ENCODE data around the gene KRTAP10-2.
"Not testable (repeated sequence)": the region's sequence is repeated elsewhere in the genome, so short reads cannot be mapped to it uniquely, and the experiment has no call there.

Gene KRTAP10-2

DNA sequence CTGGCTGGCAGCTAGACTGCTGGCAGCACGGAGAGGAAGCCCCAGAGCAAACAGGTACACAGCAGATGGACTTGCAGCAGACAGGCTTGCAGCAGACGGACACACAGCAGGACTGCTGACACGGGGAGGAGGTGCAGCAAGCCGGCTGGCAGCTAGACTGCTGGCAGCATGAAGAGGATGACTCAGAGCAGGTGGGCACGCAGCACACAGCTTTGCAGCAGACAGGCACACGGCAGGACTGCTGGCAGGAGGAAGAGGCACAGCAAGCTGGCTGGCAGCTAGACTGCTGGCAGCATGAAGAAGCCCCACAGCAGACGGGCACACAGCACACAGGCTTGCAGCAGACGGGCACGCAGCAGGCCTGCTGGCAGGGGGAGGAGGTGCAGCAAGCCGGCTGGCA is 498 bp downstream of the KRTAP10-2 start:
- no peak overlapping the region for H3K4me3 Mint-ChIP-seq
- H3K9me3 Mint-ChIP-seq, result peaks cover 13% of the 10 kb centered on the region
- peaks cover 34% of the 10 kb centered on the region for H3K4me1 Mint-ChIP-seq
- H3K27me3 Mint-ChIP-seq (ENCODE audit: low read depth), result peaks cover 20% of the 10 kb centered on the region
- H3K27ac Mint-ChIP-seq, result peak overlapping the region in 1 of 3 experiments; percentile 66
- peaks cover 10% of the 10 kb centered on the region for H3K36me3 Mint-ChIP-seq (ENCODE audit: low read depth)
- no peak for TF ChIP-seq CTCF (IDR thresholded peaks at IDR 0.05; ENCODE audit: unreplicated experiment in 3 of 3)

DNA sequence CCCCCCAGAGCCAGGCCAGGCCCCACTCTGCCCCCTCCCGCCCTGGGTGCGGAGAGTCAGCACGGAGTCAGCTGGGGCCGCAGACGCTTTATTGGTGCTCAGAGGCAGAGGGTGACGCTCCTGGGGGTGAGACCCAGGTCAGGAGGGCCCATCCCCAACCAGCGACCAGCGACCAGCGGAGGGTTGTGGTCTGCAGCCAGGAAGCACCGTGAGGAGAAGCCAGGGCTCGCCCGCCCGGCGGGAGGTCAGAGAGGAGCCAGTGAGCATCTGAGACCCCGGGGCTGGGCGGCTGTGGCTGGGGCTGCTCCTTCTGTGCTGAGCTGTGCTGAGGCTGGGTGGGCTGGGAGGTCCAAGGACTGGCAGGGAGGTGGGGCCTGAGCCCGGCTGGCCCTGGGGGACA is 1.0 kb downstream of the KRTAP10-2 start:
- not testable (repeated sequence) for H3K4me3 Mint-ChIP-seq, H3K27ac Mint-ChIP-seq

GRCh38 chr21:44549525-44550211 is 1.6 kb downstream of the KRTAP10-2 start:
- Mint-ChIP-seq H3K36me3 (ENCODE audit: low read depth) (peaks cover 10% of the 10 kb centered on the region), H3K27me3 (ENCODE audit: low read depth) (peaks cover 18% of the 10 kb centered on the region), H3K4me1 (peaks cover 29% of the 10 kb centered on the region), H3K4me3 (no peak overlapping the region), H3K9me3 (peaks cover 17% of the 10 kb centered on the region), H3K27ac (peak overlapping the region; percentile 60 to 65 (median 60))
- TF ChIP-seq CTCF (IDR thresholded peaks at IDR 0.05; ENCODE audit: unreplicated experiment in 3 of 3), result no peak

More for the DNA sequence above, 1.0 kb downstream of the KRTAP10-2 start:
- Mint-ChIP-seq H3K27me3 (ENCODE audit: low read depth) (peaks cover 18% of the 10 kb centered on the region), H3K4me1 (peaks cover 34% of the 10 kb centered on the region), H3K9me3 (peaks cover 17% of the 10 kb centered on the region), H3K36me3 (ENCODE audit: low read depth) (peaks cover 10% of the 10 kb centered on the region)

DNA sequence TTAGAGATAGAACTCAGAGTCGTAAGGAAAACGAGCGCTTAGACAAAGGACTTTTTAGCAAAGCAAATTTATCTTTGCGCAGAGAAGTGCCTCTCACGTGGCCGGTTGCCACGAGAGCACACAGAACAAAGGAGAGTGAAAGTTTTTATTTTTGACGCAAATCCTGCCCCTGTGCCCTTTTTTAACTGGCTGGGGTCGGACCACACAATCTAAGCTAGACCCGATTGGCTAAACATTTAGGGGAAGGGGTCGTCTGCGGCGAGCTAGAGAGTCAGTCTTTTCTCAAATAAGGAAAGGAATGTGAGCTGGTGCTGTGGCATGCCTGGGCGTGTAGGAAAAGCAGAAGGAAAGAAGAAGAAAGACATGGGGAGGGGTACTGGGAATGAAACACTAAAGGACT is 2.4 kb downstream of the KRTAP10-2 start:
- TF ChIP-seq CTCF (IDR thresholded peaks at IDR 0.05; ENCODE audit: unreplicated experiment in 3 of 3), result no peak
- Mint-ChIP-seq H3K27me3 (ENCODE audit: low read depth) (peaks cover 18% of the 10 kb centered on the region), H3K4me1 (peaks cover 23% of the 10 kb centered on the region), H3K9me3 (peaks cover 17% of the 10 kb centered on the region), H3K4me3 (no peak overlapping the region), H3K36me3 (ENCODE audit: low read depth) (peaks cover 10% of the 10 kb centered on the region), H3K27ac (peak overlapping the region; percentile 60 to 65 (median 60))

GRCh38 chr21:44548381-44548780 is 2.9 kb downstream of the KRTAP10-2 start:
- H3K4me3 Mint-ChIP-seq, result no peak overlapping the region
- peaks cover 17% of the 10 kb centered on the region for H3K9me3 Mint-ChIP-seq
- H3K4me1 Mint-ChIP-seq, result peaks cover 23% of the 10 kb centered on the region
- TF ChIP-seq CTCF (IDR thresholded peaks at IDR 0.05; ENCODE audit: unreplicated experiment in 3 of 3), result no peak
- peak overlapping the region in 1 of 3 experiments; percentile 60 for H3K27ac Mint-ChIP-seq
- H3K36me3 Mint-ChIP-seq (ENCODE audit: low read depth), result peaks cover 10% of the 10 kb centered on the region
- peaks cover 18% of the 10 kb centered on the region for H3K27me3 Mint-ChIP-seq (ENCODE audit: low read depth)

DNA sequence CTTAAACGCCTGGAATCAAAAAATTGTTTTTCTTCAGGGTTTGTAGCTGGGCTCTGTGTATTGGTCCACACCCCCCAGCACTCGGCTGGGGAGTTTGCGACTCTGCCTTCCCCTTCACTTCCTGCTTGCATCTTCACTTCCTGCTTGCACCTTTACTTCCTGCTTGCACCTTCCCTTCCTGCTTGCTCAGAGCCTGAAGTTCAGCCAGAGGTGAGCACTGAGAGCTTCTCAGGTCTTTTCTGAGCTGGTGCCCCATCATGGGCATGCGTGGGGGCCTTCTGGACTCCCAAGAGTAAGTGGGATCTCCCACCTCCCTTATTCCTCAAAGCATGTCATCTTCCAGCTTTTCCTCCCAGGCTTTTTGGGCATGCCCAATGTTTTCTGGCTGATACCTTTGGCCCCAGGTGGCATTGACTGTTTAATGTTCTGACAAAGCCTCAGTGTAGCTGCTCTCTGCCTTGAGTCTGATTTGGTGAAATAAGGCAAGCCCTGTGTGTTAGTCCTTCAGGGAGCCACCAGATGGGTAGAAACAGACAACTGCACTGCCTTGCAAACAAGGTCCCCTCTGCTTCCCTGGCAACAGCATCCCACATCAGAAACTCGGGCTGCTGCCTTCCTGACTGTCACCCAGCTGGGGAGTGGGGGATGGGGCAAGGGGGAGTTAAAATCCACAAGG is 3.5 kb downstream of the KRTAP10-2 start:
- H3K4me3 Mint-ChIP-seq, result no peak overlapping the region
- H3K4me1 Mint-ChIP-seq, result peaks cover 17% of the 10 kb centered on the region
- H3K27ac Mint-ChIP-seq, result no peak overlapping the region
- TF ChIP-seq CTCF (IDR thresholded peaks at IDR 0.05; ENCODE audit: unreplicated experiment in 3 of 3), result no peak
- peaks cover 10% of the 10 kb centered on the region for H3K36me3 Mint-ChIP-seq (ENCODE audit: low read depth)
- peaks cover 18% of the 10 kb centered on the region for H3K27me3 Mint-ChIP-seq (ENCODE audit: low read depth)
- H3K9me3 Mint-ChIP-seq, result peaks cover 17% of the 10 kb centered on the region
